Tibial nerve (tissue), 4 donors: ENCODE measurements around the gene SEMA5B. TPM values are rescaled to one million over a fixed set of nuclear protein-coding genes. Genes with fewer than 3 reads are reported as not detected.

Source experiments
- DNase-seq, 2 donors: peaks; one replicate each; pipeline ENCODE4 v3.0.0-alpha.2; 2019; ENCODE audit warnings: low spot score in 2 of 2
- H3K27ac ChIP-seq, 4 donors: fragments of 200-600 bp; sonication (generic) in 3 of 4; one replicate each; pipeline ENCODE4 v1.5.1; 2017 to 2019; ENCODE audit warnings: mild to moderate bottlenecking in 1 of 4
- H3K27me3 ChIP-seq, 2 donors: fragments of 200-600 bp; sonication (generic) in 1 of 2; one replicate each; pipeline versions ENCODE4 v1.5.1 to v1.6.0; 2017 to 2019
- H3K36me3 ChIP-seq, 3 donors: fragments of 200-600 bp; sonication (generic); one replicate each; pipeline ENCODE4 v1.5.1; 2018 to 2019
- H3K4me1 ChIP-seq, 4 donors: fragments of 200-600 bp; sonication (generic) in 3 of 4; one replicate each; pipeline ENCODE4 v1.5.1; 2017 to 2019
- H3K4me3 ChIP-seq, 4 donors: fragments of 200-600 bp; sonication (generic) in 3 of 4; one replicate each; pipeline ENCODE4 v1.5.1; 2017 to 2019; ENCODE audit warnings: mild to moderate bottlenecking in 1 of 4, moderate library complexity in 1 of 4
- H3K9me3 ChIP-seq, 4 donors: fragments of 200-600 bp; sonication (generic) in 3 of 4; one replicate each; pipeline ENCODE4 v1.5.1; 2017 to 2019
- EP300 ChIP-seq, 2 donors: sonication (generic); formaldehyde crosslinking; IDR thresholded peaks; one replicate each; pipeline ENCODE4 v1.6.1; 2017; ENCODE audit warnings: antibody characterized with exemption in 2 of 2, mild to moderate bottlenecking in 1 of 2
- POLR2A ChIP-seq, 2 donors: fragments of 450-650 bp; IDR thresholded peaks; one replicate each; pipeline ENCODE4 v1.6.1; 2017; ENCODE audit warnings: antibody characterized with exemption in 2 of 2, mild to moderate bottlenecking in 2 of 2, moderate library complexity in 2 of 2
- WGBS, 2 donors: methylation state at CpG; one replicate each; pipeline ENCODE4 v1.1.5; 2018; 5-methylcytosine and 5-hydroxymethylcytosine counted together
- total RNA-seq, 4 donors: library from RNA; depleted of rRNA; stranded (reverse); fragments of >200 nt; gene quantifications; one replicate each; pipeline ENCODE4 v1.1.0, GENCODE V29; 2016
- TF ChIP-seq, protein P1 (sequence below), 5 experiments: fragments of 200-600 bp in 3 of 5; fragments of 450-650 bp in 2 of 5; sonication (generic) in 3 of 5; IDR thresholded peaks; one replicate each; pipeline ENCODE4 v1.5.1; 2016 to 2019; ENCODE audit warnings: antibody characterized with exemption in 5 of 5, mild to moderate bottlenecking in 3 of 5, moderate library complexity in 2 of 5

SEMA5B gene
- total RNA-seq, 4 donors from 2014 or later = 6.7 to 19.7 (median 13.1) TPM

- no peaks in the 10 kb centered on the region for H3K36me3 ChIP-seq
- WGBS, 2 donors = 70 to 87% methylated on average over 2 to 3 of the region's 3 CpGs
- TF ChIP-seq POLR2A (IDR thresholded peaks at IDR 0.05) = no peak
- TF ChIP-seq, protein P1, sequence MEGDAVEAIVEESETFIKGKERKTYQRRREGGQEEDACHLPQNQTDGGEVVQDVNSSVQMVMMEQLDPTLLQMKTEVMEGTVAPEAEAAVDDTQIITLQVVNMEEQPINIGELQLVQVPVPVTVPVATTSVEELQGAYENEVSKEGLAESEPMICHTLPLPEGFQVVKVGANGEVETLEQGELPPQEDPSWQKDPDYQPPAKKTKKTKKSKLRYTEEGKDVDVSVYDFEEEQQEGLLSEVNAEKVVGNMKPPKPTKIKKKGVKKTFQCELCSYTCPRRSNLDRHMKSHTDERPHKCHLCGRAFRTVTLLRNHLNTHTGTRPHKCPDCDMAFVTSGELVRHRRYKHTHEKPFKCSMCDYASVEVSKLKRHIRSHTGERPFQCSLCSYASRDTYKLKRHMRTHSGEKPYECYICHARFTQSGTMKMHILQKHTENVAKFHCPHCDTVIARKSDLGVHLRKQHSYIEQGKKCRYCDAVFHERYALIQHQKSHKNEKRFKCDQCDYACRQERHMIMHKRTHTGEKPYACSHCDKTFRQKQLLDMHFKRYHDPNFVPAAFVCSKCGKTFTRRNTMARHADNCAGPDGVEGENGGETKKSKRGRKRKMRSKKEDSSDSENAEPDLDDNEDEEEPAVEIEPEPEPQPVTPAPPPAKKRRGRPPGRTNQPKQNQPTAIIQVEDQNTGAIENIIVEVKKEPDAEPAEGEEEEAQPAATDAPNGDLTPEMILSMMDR (IDR thresholded peaks at IDR 0.05) = no peak
- H3K4me1 ChIP-seq = peaks cover 0 to 51% (median 1%) of the 10 kb centered on the region in 4 donors
- H3K27me3 ChIP-seq = no peaks in the 10 kb centered on the region
- no peak overlapping the region for H3K4me3 ChIP-seq
- peaks cover 0 to 3% (median 0%) of the 10 kb centered on the region in 4 donors for H3K9me3 ChIP-seq
- DNase-seq = no peak
- peak overlapping the region in 2 of 4 donors; percentile 74 to 83 for H3K27ac ChIP-seq
Observed at GRCh38 chr3:122942239-122942638, 85.3 kb downstream of the SEMA5B start.

DNA sequence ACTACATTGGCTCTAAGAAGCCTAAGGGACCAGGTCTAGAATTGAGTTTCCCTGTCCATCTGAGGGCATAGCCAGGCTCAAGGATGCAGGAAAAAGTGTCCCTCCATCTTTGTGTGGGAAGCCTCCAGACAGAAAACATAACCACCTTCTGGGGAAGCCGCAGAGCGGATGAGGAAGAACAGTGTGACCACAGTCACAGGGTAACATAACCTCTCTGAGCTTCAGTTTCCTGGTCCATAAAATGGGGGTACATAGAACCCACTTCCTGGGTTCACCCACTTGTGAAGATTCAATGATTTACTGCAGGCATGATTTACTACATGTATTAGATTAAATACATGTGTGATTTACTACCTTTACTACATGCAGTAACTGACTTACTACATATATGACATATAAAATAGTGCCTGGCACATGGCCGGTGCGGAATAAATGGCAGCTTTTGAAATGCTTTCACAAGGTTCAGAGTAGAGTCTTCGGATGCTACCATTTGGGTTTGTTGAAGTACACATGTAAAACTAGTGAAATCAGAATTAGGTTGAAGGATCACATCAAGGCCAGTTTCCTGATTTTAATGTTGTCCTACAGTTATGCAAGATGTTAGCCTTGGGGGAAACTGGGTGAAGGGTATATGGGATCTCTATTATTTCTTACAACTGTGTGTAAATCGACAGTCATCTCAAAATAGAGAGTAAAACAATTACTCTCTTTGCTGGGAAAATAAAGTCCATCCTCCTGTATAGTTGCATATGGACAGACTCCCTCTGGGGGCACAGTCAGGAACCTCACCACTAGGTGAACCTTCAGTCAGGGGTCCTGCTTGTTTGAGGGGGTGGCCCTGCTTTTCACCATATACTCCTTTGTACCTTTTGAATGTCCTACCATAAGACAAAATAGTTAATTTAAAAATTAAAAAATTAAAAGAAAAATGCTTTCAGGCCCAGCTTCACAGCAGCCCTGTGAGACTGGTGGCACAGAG is 86.0 kb downstream of the SEMA5B start:
- Histone ChIP-seq H3K9me3 (peaks cover 0 to 3% (median 0%) of the 10 kb centered on the region in 4 donors), H3K27me3 (no peaks in the 10 kb centered on the region), H3K4me1 (peaks cover 0 to 55% (median 1%) of the 10 kb centered on the region in 4 donors), H3K36me3 (no peaks in the 10 kb centered on the region), H3K4me3 (no peak overlapping the region), H3K27ac (peak overlapping the region in 2 of 4 donors; percentile 74 to 83)
- no peak for DNase-seq
- WGBS, 2 donors = 91 to 92% methylated on average over 6 of the region's 6 CpGs
- TF ChIP-seq EP300 (IDR thresholded peaks at IDR 0.05) (no peak), POLR2A (IDR thresholded peaks at IDR 0.05) (no peak)
- TF ChIP-seq, protein P1 (IDR thresholded peaks at IDR 0.05) = no peak

- Histone ChIP-seq H3K36me3 (no peaks in the 10 kb centered on the region), H3K4me3 (no peak overlapping the region), H3K4me1 (peaks cover 0 to 60% (median 1%) of the 10 kb centered on the region in 4 donors), H3K27me3 (no peaks in the 10 kb centered on the region), H3K9me3 (peaks cover 0 to 3% (median 0%) of the 10 kb centered on the region in 4 donors), H3K27ac (peak overlapping the region; percentile 22 to 87 (median 61))
- DNase-seq = peak in 1 of 2 donors; percentile 49
- TF ChIP-seq POLR2A (IDR thresholded peaks at IDR 0.05) = no peak
- TF ChIP-seq, protein P1 (IDR thresholded peaks at IDR 0.05) = peak in 1 of 5 experiments; percentile 45
- TF ChIP-seq EP300 (IDR thresholded peaks at IDR 0.05) = peak in 1 of 2 donors; percentile 84
- WGBS, 2 donors = 56 to 60% methylated on average over 5 of the region's 5 CpGs
Observed at GRCh38 chr3:122940628-122941086, 86.9 kb downstream of the SEMA5B start.

- peaks cover 0 to 46% (median 1%) of the 10 kb centered on the region in 4 donors for H3K4me1 ChIP-seq
- no peaks in the 10 kb centered on the region for H3K36me3 ChIP-seq
- H3K27me3 ChIP-seq = no peaks in the 10 kb centered on the region
- 79 to 85% methylated on average over 9 of the region's 9 CpGs for WGBS, 2 donors
- H3K4me3 ChIP-seq = no peak overlapping the region
- peak overlapping the region in 1 of 4 donors; percentile 87 for H3K27ac ChIP-seq
- H3K9me3 ChIP-seq = peaks cover 0 to 3% (median 0%) of the 10 kb centered on the region in 4 donors
- DNase-seq = no peak
- TF ChIP-seq POLR2A (IDR thresholded peaks at IDR 0.05) (no peak), EP300 (IDR thresholded peaks at IDR 0.05) (peak in 1 of 2 donors; percentile 30)
Observed at GRCh38 chr3:122938783-122939425, 88.7 kb downstream of the SEMA5B start.

DNA sequence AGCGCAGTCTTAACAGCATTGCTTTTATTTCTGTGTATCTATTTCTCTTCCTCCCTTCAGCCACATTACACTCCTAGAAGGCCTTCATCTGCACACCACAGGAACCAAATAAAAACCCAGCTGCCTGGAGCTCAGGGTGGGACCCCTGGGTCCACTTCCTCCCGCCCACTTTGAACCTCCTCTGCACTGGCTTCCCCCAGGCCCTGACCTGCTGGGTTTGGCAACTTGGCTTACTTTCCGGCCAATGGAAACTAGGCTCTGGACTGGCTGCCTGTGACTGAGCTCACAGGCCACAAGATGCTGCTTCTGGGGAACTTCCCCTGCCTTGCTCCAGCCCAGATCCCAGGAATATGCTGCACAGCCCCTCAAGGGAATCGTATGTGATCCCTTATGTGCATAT is 89.8 kb downstream of the SEMA5B start:
- peaks cover 0 to 3% (median 0%) of the 10 kb centered on the region in 4 donors for H3K9me3 ChIP-seq
- TF ChIP-seq, protein P1 (IDR thresholded peaks at IDR 0.05) = no peak
- no peak for TF ChIP-seq POLR2A (IDR thresholded peaks at IDR 0.05)
- no peak for TF ChIP-seq EP300 (IDR thresholded peaks at IDR 0.05)
- H3K4me3 ChIP-seq = no peak overlapping the region
- no peak for DNase-seq
- H3K27ac ChIP-seq = peak overlapping the region in 1 of 4 donors; percentile 41
- H3K36me3 ChIP-seq = no peaks in the 10 kb centered on the region
- peaks cover 0 to 34% (median 0%) of the 10 kb centered on the region in 4 donors for H3K4me1 ChIP-seq
- WGBS, 2 donors = 85 to 88% methylated on average over 4 of the region's 4 CpGs
- H3K27me3 ChIP-seq = no peaks in the 10 kb centered on the region
